Osteoblast (primary cell): ENCODE measurements around the gene IFT122. TPM values are rescaled to one million over a fixed set of nuclear protein-coding genes. Genes with fewer than 3 reads are reported as not detected.

Source experiments
- DNase-seq: peaks from one replicate; pipeline ENCODE4 v3.0.0; 2011; ENCODE audit warnings: low spot score, mixed read lengths; ENCODE audit not compliant: insufficient read length; ENCODE audit errors: missing footprints
- H2AFZ ChIP-seq: 2 replicates; pipeline ENCODE4 v1.6.0; 2011; ENCODE audit warnings: mild to moderate bottlenecking, low read length
- H3K27ac ChIP-seq: 2 replicates; pipeline ENCODE4 v1.5.1; 2011; ENCODE audit warnings: mild to moderate bottlenecking, low read depth, low read length, moderate library complexity
- H3K27me3 ChIP-seq: 2 replicates; pipeline ENCODE4 v1.6.0; 2012; ENCODE audit warnings: mild to moderate bottlenecking, control low read depth, inconsistent platforms, low read length, moderate library complexity; ENCODE audit not compliant: insufficient read depth
- H3K36me3 ChIP-seq: 2 replicates; pipeline ENCODE4 v1.5.1; 2011; ENCODE audit warnings: mild to moderate bottlenecking, low read length, control low read depth, moderate library complexity; ENCODE audit not compliant: insufficient read depth
- H3K4me1 ChIP-seq: 2 replicates; pipeline ENCODE4 v1.5.1; 2011; ENCODE audit warnings: mild to moderate bottlenecking, low read length, control low read depth, moderate library complexity; ENCODE audit not compliant: insufficient read depth
- H3K4me2 ChIP-seq: 2 replicates; pipeline ENCODE4 v1.6.0; 2011; ENCODE audit warnings: mild to moderate bottlenecking, low read length; ENCODE audit not compliant: insufficient read depth
- H3K4me3 ChIP-seq: fragments of 200-600 bp; sonication (generic); 3 replicates; pipeline ENCODE4 v1.5.1; 2012; ENCODE audit warnings: mild to moderate bottlenecking, low read length, inconsistent platforms; ENCODE audit not compliant: insufficient read depth
- H3K79me2 ChIP-seq: 2 replicates; pipeline ENCODE4 v1.6.0; 2012; ENCODE audit warnings: mild to moderate bottlenecking, low read length, control low read depth, inconsistent platforms; ENCODE audit not compliant: insufficient read depth
- H3K9me3 ChIP-seq: 2 replicates; pipeline ENCODE4 v1.5.1; 2011; ENCODE audit warnings: low read depth, low read length, control low read depth
- H4K20me1 ChIP-seq: 2 replicates; pipeline ENCODE4 v1.6.0; 2012; ENCODE audit warnings: mild to moderate bottlenecking, low read length, control low read depth; ENCODE audit not compliant: insufficient read depth
- CTCF ChIP-seq: IDR thresholded peaks from 2 replicates; pipeline ENCODE4 v1.5.1; 2011; ENCODE audit warnings: mild to moderate bottlenecking, low read depth, low read length, moderate library complexity; ENCODE audit errors: extremely low read depth
- total RNA-seq: library from RNA; depleted of rRNA; stranded (reverse); fragments of >200 nt; gene quantifications from 2 replicates; pipeline ENCODE4 v1.2.3, GENCODE V29; 2012

The IFT122 gene
- total RNA-seq, 1 donor: 30.4 TPM

GRCh38 chr3:129560269-129560787, 120.3 kb downstream of the IFT122 start:
- peaks cover 68% of the 10 kb centered on the region for H3K36me3 ChIP-seq
- TF ChIP-seq CTCF: no peak
- no peaks in the 10 kb centered on the region for H3K9me3 ChIP-seq
- H3K27me3 ChIP-seq: no peaks in the 10 kb centered on the region
- DNase-seq: peak; percentile 93
- peak overlapping the region; percentile 65 for H2AFZ ChIP-seq
- peaks cover 35% of the 10 kb centered on the region for H3K4me1 ChIP-seq
- H3K79me2 ChIP-seq: peaks cover 3% of the 10 kb centered on the region
- H4K20me1 ChIP-seq: no peaks in the 10 kb centered on the region
- peak overlapping the region; percentile 76 for H3K4me2 ChIP-seq
- H3K27ac ChIP-seq: peak overlapping the region; percentile 59
- peak overlapping the region; percentile 44 for H3K4me3 ChIP-seq

- Histone ChIP-seq H4K20me1 (no peaks in the 10 kb centered on the region), H2AFZ (peak overlapping the region; percentile 65), H3K27me3 (no peaks in the 10 kb centered on the region), H3K4me1 (peaks cover 35% of the 10 kb centered on the region), H3K4me3 (peak overlapping the region; percentile 44), H3K27ac (peak overlapping the region; percentile 59), H3K79me2 (peaks cover 3% of the 10 kb centered on the region), H3K36me3 (peaks cover 70% of the 10 kb centered on the region), H3K9me3 (no peaks in the 10 kb centered on the region), H3K4me2 (peak overlapping the region; percentile 76)
- no peak for TF ChIP-seq CTCF
- peak; percentile 99 for DNase-seq
Measured at GRCh38 chr3:129560911-129561594, 121.0 kb downstream of the IFT122 start.

- Histone ChIP-seq H3K27ac (peak overlapping the region; percentile 59), H4K20me1 (no peaks in the 10 kb centered on the region), H3K4me1 (peaks cover 35% of the 10 kb centered on the region), H3K27me3 (no peaks in the 10 kb centered on the region), H3K4me3 (no peak overlapping the region), H3K4me2 (no peak overlapping the region), H3K79me2 (peaks cover 3% of the 10 kb centered on the region), H2AFZ (no peak overlapping the region), H3K36me3 (peaks cover 70% of the 10 kb centered on the region), H3K9me3 (no peaks in the 10 kb centered on the region)
- no peak for DNase-seq
- TF ChIP-seq CTCF: no peak
Measured at GRCh38 chr3:129561619-129562248, 121.7 kb downstream of the IFT122 start.

GRCh38 chr3:129562803-129563202, 122.8 kb downstream of the IFT122 start:
- DNase-seq: no peak
- no peak overlapping the region for H3K4me3 ChIP-seq
- peaks cover 3% of the 10 kb centered on the region for H3K79me2 ChIP-seq
- H4K20me1 ChIP-seq: no peaks in the 10 kb centered on the region
- H3K27me3 ChIP-seq: no peaks in the 10 kb centered on the region
- peaks cover 34% of the 10 kb centered on the region for H3K4me1 ChIP-seq
- no peaks in the 10 kb centered on the region for H3K9me3 ChIP-seq
- no peak overlapping the region for H2AFZ ChIP-seq
- no peak for TF ChIP-seq CTCF
- H3K4me2 ChIP-seq: no peak overlapping the region
- peaks cover 70% of the 10 kb centered on the region for H3K36me3 ChIP-seq
- no peak overlapping the region for H3K27ac ChIP-seq
